Activated CD8-positive, alpha-beta memory T cell treated with anti-CD3 and anti-CD28 coated beads, Interleukin-2, amount 50 U/mL, for 48 hours (primary cell): ENCODE results near the gene MACROD2.
"Not testable (repeated sequence)": the region's sequence is repeated elsewhere in the genome, so short reads cannot be mapped to it uniquely, and the experiment has no call there.

Experiments
- DNase-seq: peaks from one replicate; pipeline ENCODE4 v3.0.0-alpha.2; 2020

MACROD2 gene

DNA sequence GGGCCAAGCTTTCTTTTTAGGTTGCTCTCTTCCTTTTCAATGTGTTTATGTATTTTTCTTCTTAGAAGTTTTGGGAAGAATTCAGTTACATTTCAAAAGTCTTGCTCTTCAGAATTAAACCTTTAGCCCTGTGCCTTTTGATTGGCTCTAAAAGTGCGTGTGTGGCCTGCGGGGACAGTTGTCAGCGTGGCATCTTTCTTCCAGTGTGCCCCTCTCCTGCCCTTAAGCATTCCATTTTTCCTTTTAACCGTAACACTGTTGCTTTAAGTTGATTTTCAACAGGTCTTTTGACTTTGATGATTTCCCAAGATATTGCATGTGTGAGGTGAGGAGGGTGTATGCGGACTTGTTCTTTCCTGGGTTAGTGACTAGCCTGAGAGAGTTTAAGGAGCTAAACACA lies 1341.2 kb downstream of the MACROD2 start:
- no peak for DNase-seq

DNA sequence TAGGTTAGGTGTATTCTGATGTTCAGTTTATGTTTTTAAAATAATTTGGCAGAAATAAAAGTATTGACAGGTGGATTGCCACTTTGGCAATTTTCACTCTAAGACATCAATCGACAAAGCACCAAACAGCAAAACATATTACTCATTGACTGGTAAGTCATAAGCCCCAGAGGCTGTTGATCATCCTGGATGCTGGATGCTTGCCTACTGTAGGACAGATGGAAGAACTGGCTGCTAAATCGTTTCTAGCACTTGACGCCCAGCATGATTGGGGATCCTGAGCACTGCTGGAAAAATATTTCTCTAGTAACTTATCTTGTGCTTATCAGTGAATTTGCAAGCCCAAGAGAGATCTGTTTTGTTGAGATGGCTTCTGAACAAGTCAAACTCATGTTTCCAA lies 1343.9 kb downstream of the MACROD2 start:
- no peak for DNase-seq

- no peak for DNase-seq
Measured at GRCh38 chr20:15342991-15343523, 1347.7 kb downstream of the MACROD2 start.

- DNase-seq: no peak
Measured at GRCh38 chr20:15345287-15345686, 1350.0 kb downstream of the MACROD2 start.

DNA sequence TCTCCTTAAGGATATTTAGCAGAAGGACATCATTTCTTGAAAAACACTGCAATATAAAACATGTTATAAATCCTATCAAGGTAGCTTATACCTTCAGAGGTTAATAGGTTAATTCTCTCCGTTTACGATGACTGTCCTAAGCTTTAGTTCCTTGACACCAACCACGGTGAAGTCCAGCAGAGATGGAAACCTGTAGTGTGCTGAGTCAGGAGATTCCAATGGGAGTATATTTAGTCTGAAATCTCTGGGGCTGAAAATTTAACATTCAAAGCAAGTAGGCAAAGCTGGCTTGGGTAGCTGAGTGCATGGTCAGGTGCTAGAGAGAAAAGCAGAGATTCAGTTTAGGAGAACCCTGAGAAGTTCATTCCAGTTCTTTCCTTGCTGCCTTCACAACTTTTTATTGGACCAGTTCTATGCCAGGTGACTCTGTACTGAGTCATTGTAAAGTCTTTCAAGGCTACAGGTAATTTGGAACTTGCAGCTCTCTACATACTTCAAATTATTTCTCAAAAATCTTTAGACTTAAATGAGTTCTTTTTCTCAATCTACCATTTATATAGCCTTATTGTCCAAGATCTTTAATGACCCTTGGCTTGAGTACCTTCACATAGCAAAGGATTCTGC lies 1351.5 kb downstream of the MACROD2 start:
- no peak for DNase-seq

- DNase-seq: no peak
Measured at GRCh38 chr20:15359056-15359455, 1363.7 kb downstream of the MACROD2 start.

GRCh38 chr20:15362849-15363248 lies 1367.5 kb downstream of the MACROD2 start:
- no peak for DNase-seq

DNA sequence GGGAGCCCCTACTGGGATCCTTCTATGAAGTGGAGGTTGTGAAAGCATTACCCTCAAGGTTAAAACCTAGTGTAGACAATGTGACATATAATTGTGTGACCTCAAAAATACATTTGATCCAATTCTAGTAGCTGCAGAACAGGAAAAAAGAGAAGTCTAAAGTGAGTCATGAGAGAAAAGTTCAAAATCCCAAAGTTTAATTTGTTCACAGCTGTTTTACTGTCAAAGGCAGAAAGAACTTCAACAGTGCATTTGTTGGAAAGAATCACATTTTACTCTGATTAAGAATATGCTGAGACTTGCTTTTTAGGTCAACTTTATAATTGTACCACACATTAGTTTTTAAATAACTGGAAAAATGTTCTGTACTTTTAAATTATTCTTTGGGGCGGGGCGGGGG lies 1369.5 kb downstream of the MACROD2 start:
- no peak for DNase-seq

DNA sequence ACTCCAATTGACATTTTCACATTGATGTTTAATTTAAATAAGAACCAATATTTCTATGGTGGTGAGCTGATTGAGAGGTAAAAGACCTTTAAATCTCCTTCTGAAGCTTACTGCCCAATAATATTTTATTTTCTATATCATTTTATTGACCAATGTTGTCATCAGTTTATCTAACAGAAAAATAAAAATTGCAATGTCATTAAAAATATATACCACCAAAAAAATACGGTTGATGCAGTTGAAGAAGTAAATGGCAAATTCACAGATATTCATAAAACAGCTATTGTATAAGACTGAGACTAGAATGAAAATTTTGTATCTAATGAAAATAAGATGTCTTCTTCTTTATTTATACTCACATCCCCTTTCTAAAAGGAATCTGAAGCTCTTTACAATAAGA lies 1375.1 kb downstream of the MACROD2 start:
- no peak for DNase-seq

DNA sequence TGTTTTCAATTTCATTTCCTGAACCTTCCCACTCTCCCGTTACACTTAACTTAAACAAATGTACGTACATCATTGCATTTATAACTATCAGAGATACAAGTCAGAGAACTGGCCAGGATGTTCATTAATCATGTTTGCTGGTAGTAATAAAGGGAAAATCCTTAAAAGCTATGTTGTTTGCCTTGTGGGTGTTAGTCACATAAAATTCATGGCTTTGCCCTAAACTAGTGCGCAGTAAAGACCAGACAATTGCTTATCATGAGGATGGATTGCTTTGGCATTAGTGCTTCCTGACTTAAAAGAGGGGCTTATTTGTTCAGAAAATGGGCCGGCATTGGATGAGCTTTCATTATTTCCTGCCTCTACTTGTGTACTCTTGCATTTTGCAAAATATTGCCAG lies 1379.4 kb downstream of the MACROD2 start:
- DNase-seq: no peak

- DNase-seq: no peak
Measured at GRCh38 chr20:15375836-15376235, 1380.5 kb downstream of the MACROD2 start.

GRCh38 chr20:15377603-15378002 lies 1382.3 kb downstream of the MACROD2 start:
- DNase-seq: not testable (repeated sequence)

GRCh38 chr20:15378151-15378550 lies 1382.8 kb downstream of the MACROD2 start:
- no peak for DNase-seq

DNA sequence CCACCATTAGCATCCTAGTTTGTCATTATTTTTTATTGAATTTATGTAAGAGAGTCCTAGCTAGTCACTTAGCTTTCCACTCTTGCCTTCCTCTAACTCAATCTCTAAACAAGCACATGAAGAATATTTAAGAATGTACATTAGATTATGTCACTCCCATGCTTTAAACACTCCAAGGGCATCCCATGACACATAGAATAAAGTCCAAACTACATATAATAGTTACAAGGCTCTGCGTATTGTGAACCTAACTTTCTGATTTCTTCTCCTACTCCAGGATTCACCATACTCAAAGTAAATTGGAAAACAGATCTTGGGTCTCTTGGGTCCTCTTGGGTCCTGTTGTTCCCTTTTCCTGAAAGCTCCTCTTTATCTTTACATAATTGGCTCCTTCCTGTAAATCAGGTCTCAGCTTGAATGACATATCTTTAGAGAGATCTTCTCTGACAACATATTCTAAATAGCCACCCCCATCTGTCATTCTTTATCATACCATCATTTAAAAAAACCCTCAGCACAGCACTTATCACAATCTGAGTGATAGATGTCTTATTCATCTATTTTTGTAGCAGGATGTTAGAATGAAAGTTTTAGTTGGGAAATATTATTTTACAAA lies 1384.5 kb downstream of the MACROD2 start:
- DNase-seq: no peak

DNA sequence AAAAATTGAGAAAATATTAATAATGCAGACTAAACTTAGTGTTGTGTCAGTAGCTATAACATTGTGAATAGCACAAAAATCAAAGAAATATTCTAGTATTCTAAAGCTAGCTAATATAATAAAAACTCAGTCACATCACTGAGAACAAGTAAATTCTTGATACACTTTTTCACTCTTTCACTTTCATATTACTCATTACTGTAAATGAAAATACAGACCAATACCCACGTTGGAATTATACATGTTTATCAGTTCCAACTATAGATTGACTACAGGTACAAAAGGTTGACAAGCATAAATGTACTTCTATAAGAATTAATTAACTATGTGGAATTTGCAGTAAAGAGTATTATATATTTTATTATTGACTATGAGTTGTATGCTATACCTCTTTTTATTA lies 1385.5 kb downstream of the MACROD2 start:
- no peak for DNase-seq

GRCh38 chr20:15387228-15387627 lies 1391.9 kb downstream of the MACROD2 start:
- no peak for DNase-seq

- no peak for DNase-seq
Measured at GRCh38 chr20:15395457-15395856, 1400.1 kb downstream of the MACROD2 start.

DNA sequence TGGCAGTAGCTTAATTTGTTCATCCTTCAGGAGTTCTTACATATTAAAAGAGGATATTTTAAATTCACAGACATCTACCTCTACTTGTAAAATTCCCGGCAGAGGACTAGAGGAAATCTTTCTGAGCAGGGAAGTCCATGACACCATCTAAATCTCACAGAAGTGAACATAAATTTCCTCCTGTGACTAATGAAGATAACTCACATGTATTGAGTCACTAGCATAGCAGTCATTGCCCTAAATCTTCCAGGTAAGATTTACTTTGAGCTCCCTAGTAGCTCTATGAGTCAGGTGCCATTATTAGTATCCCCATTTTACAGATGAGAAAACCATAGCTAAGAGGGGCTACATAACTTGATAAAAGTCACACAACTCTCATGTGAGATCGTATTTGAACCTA lies 1400.7 kb downstream of the MACROD2 start:
- no peak for DNase-seq

DNA sequence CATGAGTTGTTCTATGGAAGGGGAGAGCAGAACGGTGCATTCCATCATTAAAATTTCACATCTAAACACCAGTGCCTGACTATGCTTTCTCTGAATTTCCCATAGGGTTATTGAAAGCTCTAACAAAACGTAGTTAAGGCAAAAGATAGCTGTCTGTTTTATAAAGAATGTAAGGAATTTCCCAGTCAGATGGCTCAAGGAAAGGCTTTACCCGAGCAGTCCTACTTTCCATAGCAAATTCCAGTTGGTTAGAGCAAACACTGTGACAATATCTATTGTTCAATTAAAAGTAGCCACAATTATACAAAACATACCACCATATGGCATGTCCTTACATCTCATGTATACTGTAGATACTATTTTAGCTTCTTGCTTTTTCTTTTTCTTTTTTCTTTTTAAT lies 1401.6 kb downstream of the MACROD2 start:
- DNase-seq: no peak

GRCh38 chr20:15399781-15400180 lies 1404.5 kb downstream of the MACROD2 start:
- no peak for DNase-seq

GRCh38 chr20:15406072-15406471 lies 1410.8 kb downstream of the MACROD2 start:
- no peak for DNase-seq

DNA sequence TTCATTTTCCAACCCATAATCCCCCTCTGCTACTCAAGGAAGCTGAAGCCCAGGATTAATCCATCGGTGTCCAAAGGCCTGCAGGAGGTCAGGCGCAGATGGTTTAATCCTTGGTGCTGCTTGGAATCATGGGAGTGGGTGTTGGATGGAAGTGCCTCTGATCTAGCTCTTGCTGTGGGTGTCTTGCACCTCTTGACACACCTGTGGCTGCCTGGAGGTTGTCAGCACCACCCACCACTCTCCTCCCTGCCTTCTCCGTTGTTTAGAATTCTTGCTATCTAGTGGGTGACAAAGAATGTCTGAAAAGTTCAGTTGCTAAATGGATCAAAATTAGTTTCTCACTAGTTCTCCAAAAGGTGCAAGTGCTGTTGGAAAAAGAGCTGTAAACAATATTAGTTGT lies 1416.5 kb downstream of the MACROD2 start:
- no peak for DNase-seq

DNA sequence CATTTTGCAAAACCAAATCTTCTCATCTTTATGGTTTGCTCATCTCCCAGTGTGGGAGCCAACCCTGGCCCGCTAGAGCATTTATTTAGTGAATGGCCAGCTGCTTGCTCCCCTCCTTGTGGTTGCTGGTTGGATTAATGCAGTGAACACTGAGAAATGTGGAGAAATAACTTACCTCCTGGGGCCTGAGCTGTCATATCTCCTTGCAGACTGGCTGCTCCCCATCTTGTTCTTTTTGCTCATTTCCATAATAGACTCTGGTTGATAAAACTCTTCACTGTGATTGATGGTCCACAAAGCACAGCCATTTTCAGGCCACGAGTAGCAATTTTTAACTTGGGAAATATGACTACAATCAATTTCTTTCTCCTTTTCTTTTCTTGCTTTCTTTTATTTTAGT lies 1420.6 kb downstream of the MACROD2 start:
- DNase-seq: no peak

- no peak for DNase-seq
Measured at GRCh38 chr20:15419856-15420255, 1424.5 kb downstream of the MACROD2 start.

GRCh38 chr20:15422966-15423365 lies 1427.7 kb downstream of the MACROD2 start:
- DNase-seq: no peak
